SU-DHL-6 (cell line): ENCODE measurements around the gene BANK1.

Source experiments
- CTCF ChIP-seq: fragments of 200-600 bp; sonication (generic); IDR thresholded peaks from one replicate; pipeline ENCODE4 v1.5.1; 2017; ENCODE audit warnings: antibody characterized with exemption, mild to moderate bottlenecking, low read length, moderate library complexity; ENCODE audit not compliant: insufficient read depth, poor library complexity, severe bottlenecking
- EZH2phosphoT487 ChIP-seq: fragments of 200-600 bp; sonication (generic), shearing (Covaris generic); conservative IDR thresholded peaks from 2 replicates; pipeline ENCODE4 v1.6.1; 2018; ENCODE audit warnings: mild to moderate bottlenecking, antibody characterized with exemption, low read length, moderate library complexity, mixed read lengths

- no peak for TF ChIP-seq CTCF
- no peak for TF ChIP-seq EZH2phosphoT487
Observed at GRCh38 chr4:101818362-101818761, 27.8 kb downstream of the BANK1 start.
